GM18858 (cell line): ENCODE measurements around the gene OR51B6.
"Not testable (repeated sequence)": the region's sequence is repeated elsewhere in the genome, so short reads cannot be mapped to it uniquely, and the experiment has no call there.

Experiments
- ATAC-seq: cut with Tn5 transposase; IDR thresholded peaks from one replicate; pipeline ENCODE4 v1.9.1; 2021; ENCODE audit not compliant: unreplicated experiment

Gene OR51B6

GRCh38 chr11:5364214-5364613 is 12.9 kb downstream of the OR51B6 start:
- no peak for ATAC-seq

GRCh38 chr11:5366365-5366764 is 15.1 kb downstream of the OR51B6 start:
- not testable (repeated sequence) for ATAC-seq

GRCh38 chr11:5366856-5367255 is 15.5 kb downstream of the OR51B6 start:
- no peak for ATAC-seq

GRCh38 chr11:5367448-5368074 is 16.3 kb downstream of the OR51B6 start:
- ATAC-seq: no peak

- no peak for ATAC-seq
Observed at GRCh38 chr11:5368502-5369043, 17.3 kb downstream of the OR51B6 start.

- no peak for ATAC-seq
Observed at GRCh38 chr11:5369789-5370188, 18.5 kb downstream of the OR51B6 start.

- ATAC-seq: no peak
Observed at GRCh38 chr11:5380740-5381342, 29.5 kb downstream of the OR51B6 start.

- ATAC-seq: no peak
Observed at GRCh38 chr11:5383576-5383975, 32.3 kb downstream of the OR51B6 start, which contains the start of gene OR51M1. TSS of gene OR51M1 (plus strand) at chr11:5383812. CDS start at chr11:5389399, 5,587 bp downstream.

GRCh38 chr11:5384335-5384734 is 33.0 kb downstream of the OR51B6 start:
- no peak for ATAC-seq

GRCh38 chr11:5390210-5390609 is 38.9 kb downstream of the OR51B6 start:
- ATAC-seq: no peak

- no peak for ATAC-seq
Observed at GRCh38 chr11:5394091-5394490, 42.8 kb downstream of the OR51B6 start.

GRCh38 chr11:5398936-5399335 is 47.6 kb downstream of the OR51B6 start:
- no peak for ATAC-seq
